Left cardiac atrium (tissue), 4 donors: ENCODE data around the gene RNF123. TPM values are rescaled to one million over a fixed set of nuclear protein-coding genes. Genes with fewer than 3 reads are reported as not detected.
A peak's percentile ranks its signal among the peaks of the same experiment; 100 is the strongest.
"Not testable (repeated sequence)": the region's sequence is repeated elsewhere in the genome, so short reads cannot be mapped to it uniquely, and the experiment has no call there.

Experiments used
- ATAC-seq, 2 donors: fragments of 200-7000 bp; cut with Tn5 transposase; one replicate each; pipeline ENCODE4 v1.9.1; 2020; ENCODE audit warnings: mild to moderate bottlenecking in 2 of 2, moderate library complexity in 2 of 2
- DNase-seq: peaks from one replicate; pipeline ENCODE4 v3.0.0-alpha.2; 2020
- intact Hi-C, 2 donors: fragments of 100-400 bp; cut with DNase I; formaldehyde crosslinking; loops; one replicate each; pipeline versions ENCODE4 v1.14.1 to v1.15.1; 2022 to 2023
- total RNA-seq, 2 donors: library from RNA; stranded (reverse); fragmentation: NEBNext Ultra II Directional; extraction: Animal tissue kit (Norgen Biotek cat#: 25700); gene quantifications; one replicate each; pipeline ENCODE4 v1.2.1, GENCODE V29; 2021
- donor health status: DM: no; HTN: yes; CAD: no.
- donor health status: DM: no; HTN: yes; CAD: no; lungs with severe emphysema.
- donor health status: DM: yes; HTN: yes; CAD: no.
- donor health status: Dilated cardiomyopathy.

The RNF123 gene
- total RNA-seq, 2 donors from 2014 or later, result 39.2 to 44.8 TPM

- intact Hi-C loops, result no loop called here
- DNase-seq, result no peak
- no peak for ATAC-seq
Measured at GRCh38 chr3:49673121-49673714, 16.1 kb upstream of the RNF123 start.

GRCh38 chr3:49673715-49674496 lies 15.5 kb upstream of the RNF123 start, which contains the start of gene APEH:
TSS of gene APEH (plus strand) at chr3:49674351. CDS start at chr3:49674402, 51 bp downstream.
- intact Hi-C loops, result no loop called here
- ATAC-seq (peak; percentile 95 to 96), DNase-seq (peak; percentile 99)

DNA sequence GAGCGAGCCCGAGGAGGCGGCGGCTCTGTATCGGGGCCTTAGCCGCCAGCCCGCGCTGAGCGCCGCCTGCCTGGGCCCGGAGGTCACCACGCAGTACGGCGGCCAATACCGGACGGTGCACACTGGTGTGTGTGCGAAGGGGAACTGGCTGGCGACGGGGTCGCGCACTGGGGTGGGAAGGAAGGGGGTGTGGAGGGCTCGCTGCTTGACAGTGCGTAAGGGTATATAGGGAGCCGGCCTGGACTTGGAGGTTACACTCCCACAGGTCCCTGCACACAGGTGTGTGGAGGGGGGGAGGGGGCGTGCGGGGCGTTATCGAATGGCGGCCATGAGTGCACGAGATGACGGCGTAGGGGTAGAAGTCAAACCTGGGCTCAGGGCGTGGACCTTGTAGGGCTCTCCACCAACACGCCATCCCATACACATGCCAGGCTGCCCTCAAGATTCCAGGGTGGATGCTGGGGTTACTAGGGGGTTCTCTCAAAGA lies 14.8 kb upstream of the RNF123 start:
- DNase-seq (no peak), ATAC-seq (peak; percentile 34 to 35)
- intact Hi-C loops, result no loop called here

- no peak for DNase-seq
- intact Hi-C loops, result no loop called here
- no peak for ATAC-seq
Measured at GRCh38 chr3:49675912-49676311, 13.4 kb upstream of the RNF123 start.

- intact Hi-C loops, result no loop called here
- DNase-seq (no peak), ATAC-seq (no peak)
Measured at GRCh38 chr3:49680493-49681231, 8.7 kb upstream of the RNF123 start.

DNA sequence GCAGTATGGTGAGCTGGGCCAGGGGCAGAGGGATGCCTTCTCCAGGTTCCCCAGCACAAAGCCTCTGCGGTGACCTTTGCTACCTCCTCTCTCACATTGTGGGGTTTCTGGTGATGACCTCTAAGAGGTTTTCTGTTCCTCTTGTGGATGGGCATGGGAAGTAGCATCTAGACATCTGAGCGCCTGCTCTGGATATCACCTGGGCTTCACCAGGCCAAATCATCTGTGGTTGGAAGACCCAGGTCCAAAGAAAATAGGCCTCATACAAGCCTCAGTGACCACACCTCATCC lies 8.2 kb upstream of the RNF123 start:
- DNase-seq, result no peak
- ATAC-seq, result no peak
- intact Hi-C loops, result no loop called here

DNA sequence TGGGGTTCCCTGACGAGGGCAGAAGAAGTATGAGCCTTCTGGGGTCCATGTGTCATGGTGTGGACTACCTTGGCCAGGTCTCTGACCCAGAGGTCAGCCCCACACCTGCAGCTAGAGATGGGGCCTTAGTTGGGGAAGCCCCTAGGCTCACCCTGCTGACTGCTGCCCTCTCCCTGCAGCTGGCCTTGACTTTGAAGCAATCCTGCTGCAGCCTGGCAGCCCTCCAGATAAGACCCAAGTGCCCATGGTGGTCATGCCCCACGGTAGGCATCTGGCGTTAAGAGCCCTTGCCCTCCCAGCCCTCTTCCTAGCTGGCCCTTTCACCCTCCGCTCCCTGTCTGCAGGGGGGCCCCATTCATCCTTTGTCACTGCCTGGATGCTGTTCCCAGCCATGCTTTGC lies 7.8 kb upstream of the RNF123 start:
- intact Hi-C loops, result no loop called here
- ATAC-seq (no peak), DNase-seq (no peak)

GRCh38 chr3:49683162-49683561 lies 6.2 kb upstream of the RNF123 start:
- intact Hi-C loops, result no loop called here
- DNase-seq, result no peak
- ATAC-seq, result peak in 1 of 2 donors; percentile 31

DNA sequence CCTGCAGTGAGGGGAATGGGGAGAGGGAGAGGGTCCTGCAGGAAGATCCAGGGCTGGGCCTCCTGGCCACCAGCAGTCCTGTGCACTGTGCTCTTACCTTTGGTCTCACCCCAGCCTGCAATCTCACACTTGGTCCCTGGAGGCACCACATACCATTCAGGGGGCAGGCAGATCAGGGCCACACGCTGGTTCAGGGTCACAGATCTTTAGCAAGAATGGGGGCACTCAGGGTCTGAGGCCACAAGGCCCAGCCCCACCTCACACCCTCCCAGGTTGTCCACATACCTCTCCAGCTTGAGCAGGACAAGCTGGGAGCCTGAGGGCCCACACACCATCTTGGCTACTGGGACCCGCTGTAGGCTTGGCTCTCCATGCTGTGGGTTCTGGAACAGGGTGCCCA lies 4.9 kb upstream of the RNF123 start:
- ATAC-seq, DNase-seq, intact Hi-C loops: not testable (repeated sequence)

GRCh38 chr3:49685103-49685502 lies 4.3 kb upstream of the RNF123 start:
- ATAC-seq, DNase-seq, intact Hi-C loops: not testable (repeated sequence)

DNA sequence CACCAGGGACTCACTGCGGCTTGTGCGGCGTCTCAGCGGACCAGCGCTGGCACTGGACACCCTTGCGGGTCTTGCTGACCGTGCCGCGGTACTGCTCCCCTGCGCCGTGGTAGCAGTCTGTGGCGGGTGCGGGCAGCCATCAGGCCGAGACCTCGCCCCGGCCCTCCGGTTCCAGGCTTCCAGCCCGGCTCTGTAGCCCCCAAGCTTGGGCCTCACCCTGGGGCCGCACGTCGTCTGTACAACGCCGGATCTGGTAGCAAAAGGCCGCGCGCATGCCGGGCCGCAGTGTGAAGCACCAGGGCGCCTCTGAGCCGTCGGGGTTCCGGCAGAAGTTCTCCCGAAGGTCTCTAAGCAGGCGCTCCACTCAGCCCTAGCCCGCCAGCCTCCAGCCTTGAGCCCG lies 3.5 kb upstream of the RNF123 start:
- intact Hi-C loops, ATAC-seq, DNase-seq: not testable (repeated sequence)

DNA sequence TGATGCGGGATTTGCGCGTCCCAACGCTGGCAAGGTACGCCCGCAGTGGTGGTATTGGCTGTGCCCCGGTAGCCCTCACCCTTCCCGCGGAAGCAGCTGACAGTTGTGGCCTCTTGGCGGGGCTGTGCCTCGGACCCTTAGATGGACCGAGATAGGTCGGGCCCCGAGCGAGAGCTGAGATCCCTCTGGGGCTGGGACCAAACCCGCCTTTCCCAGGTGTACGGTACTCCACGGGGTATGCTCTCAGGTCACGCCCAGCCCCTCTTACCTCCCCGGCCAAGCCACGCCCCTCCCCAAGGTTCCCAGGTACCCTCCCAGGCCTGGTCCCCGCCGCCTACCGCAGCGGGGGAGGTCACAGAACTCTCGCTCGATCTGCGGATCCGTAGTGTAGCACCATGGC lies 3.0 kb upstream of the RNF123 start:
- intact Hi-C loops, DNase-seq: not testable (repeated sequence)
- ATAC-seq, result peak; percentile 2 to 18

GRCh38 chr3:49686769-49687423 lies 2.5 kb upstream of the RNF123 start:
- ATAC-seq (peak; percentile 53 to 65), DNase-seq (peak; percentile 76)
- intact Hi-C loops, result not testable (repeated sequence)

DNA sequence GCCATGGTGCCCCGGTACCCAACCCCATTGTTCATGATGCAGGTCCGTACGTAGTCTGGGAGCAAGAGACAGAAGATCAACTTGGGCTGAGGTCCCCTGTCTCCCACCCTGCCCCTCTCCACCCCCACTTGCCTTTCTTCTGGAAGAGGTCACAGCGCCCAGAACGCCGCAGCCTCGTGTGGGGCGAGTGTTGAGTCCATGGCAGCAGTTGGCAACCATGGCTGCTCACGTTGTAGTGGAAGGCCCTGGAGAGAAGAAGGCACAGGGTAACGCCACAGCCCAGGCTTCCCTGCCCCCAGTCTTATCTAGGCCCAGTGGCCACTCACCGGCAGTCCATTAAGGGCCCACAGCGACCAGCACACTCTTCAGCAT lies 1.9 kb upstream of the RNF123 start:
- intact Hi-C loops, DNase-seq, ATAC-seq: not testable (repeated sequence)

DNA sequence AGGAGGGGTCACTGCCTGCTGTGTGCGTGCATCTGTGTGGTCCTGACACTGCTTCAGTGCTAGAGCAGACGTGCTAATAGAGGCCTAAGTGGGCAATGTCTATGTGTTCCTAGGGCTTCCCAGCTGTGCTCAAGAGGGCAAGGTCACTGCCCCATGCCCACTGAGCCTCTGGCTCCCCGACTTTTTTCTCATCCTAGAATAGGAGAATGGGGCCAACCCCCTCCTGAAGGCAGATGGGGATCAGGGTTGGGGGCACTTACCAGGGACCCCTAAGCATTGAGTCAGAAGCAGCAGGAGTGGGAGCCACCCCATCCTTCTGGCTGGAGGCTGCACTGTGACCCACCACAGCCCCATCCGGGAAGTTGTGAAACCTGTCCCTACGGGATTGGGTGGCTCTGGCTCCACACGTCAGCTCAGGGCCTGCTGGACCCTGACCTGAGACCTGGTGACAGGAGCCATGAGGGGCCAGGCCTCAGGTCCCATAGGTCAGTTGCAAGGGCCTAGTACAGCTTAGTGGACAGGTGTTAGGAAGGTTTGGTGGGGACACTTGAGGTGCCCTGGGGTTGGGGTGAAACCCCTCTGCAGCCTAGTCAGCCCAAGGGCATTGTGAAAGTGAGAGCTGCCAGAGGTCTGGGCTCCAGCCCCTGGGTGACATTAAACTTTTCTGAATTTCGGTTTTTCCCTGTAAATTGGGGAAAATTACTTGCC lies 865 bp upstream of the RNF123 start:
- DNase-seq, intact Hi-C loops, ATAC-seq: not testable (repeated sequence)

DNA sequence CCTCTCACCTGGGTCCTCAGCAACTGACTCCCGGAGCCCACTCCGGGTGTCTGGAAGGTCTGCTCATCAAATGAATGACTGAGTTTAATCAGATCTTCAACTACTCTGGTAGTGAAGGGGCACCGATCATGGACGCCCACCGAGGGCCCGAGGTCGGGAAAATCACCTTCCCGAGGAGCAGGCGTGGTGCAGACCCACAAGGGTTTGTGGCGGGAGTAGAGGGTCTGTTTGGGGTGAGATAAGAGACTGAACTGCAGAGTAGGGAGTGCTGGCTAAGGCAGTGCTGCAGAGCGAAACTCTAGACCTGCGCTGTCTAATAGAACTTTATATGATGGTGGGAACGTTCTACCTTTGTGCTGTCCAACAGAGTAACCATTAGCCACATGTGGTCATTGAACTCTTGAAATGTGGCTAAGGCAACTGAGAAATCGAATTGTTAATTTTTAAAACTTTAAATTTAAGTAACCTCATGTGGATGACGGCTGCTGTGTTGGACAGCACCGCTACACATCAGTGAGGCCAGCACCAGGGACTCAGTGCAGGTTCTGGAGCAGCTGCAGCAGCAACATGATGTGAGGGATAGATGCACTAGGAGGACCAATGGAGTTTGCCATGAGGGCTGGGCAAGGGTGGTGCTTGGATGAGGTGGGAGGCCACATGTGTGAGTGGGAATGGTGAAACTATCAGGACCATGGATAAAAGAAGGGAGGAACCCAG lies 709 bp downstream of the RNF123 start:
- intact Hi-C loops, ATAC-seq, DNase-seq: not testable (repeated sequence)

DNA sequence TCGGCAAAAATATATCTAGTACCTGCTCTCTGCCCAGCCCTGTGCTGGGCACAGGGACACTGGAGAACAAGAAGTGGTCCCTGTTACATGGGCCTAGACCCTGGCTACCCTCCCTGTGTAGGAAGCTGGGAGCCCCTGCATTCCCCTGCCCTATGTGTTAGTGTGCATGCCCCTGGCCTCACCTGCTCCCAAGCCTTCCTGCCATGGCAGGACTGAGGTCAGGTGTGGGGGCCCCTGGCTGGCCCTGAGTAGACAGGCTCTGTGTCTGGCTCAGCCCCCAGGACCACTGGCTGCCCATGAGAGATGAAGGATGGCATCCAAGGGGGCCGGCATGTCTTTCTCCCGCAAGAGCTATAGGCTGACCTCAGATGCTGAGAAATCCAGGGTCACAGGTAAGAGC lies 1.5 kb downstream of the RNF123 start:
- ATAC-seq, DNase-seq, intact Hi-C loops: not testable (repeated sequence)

DNA sequence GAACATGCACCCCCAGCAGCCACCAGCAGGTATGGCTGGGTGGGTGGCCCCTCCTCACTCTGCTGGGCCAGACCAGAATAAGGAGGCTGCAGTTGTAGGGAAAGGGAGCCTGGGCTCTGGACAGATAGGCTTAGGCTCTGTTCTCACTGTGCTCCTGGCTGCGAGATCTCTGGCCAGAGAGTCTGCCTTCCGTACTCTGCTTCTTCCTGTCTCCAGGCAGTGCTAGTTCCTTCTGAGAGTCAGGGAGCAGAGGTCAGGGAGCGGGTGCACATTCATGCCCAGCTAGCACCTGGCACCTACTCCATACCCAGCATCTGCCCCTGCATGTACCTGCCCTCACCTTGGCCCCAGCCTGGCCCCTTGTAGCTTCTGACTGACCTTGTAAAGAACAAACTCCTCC lies 2.1 kb downstream of the RNF123 start:
- intact Hi-C loops, DNase-seq, ATAC-seq: not testable (repeated sequence)
